GM18498 (cell line): Measurements from ENCODE around the gene DZIP3.
"Not testable (repeated sequence)": the region's sequence is repeated elsewhere in the genome, so short reads cannot be mapped to it uniquely, and the experiment has no call there.

Experiments used
- ATAC-seq: cut with Tn5 transposase; IDR thresholded peaks from one replicate; pipeline ENCODE4 v1.9.1; 2021; ENCODE audit warnings: mild to moderate bottlenecking, moderate library complexity; ENCODE audit not compliant: unreplicated experiment

The DZIP3 gene

GRCh38 chr3:108673988-108674661 is 84.6 kb downstream of the DZIP3 start:
- ATAC-seq, result no peak

DNA sequence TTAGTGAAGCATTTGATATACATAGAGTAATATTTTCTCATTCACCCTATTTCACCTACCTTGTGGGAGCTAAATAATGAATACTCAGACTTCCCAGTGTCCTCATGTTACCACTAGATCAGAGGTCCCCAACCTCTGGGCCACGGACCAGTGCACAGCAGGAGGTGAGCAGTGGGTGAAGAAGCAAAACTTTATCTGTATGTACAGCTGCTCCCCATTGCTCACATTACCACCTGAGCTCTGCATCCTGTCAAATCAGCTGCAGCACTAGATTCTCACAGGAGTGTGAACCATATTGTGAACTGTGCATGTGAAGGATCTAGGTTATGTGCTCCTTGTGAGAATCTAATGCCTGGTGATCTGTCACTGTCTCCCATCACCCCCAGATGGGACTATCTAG is 88.3 kb downstream of the DZIP3 start:
- no peak for ATAC-seq

DNA sequence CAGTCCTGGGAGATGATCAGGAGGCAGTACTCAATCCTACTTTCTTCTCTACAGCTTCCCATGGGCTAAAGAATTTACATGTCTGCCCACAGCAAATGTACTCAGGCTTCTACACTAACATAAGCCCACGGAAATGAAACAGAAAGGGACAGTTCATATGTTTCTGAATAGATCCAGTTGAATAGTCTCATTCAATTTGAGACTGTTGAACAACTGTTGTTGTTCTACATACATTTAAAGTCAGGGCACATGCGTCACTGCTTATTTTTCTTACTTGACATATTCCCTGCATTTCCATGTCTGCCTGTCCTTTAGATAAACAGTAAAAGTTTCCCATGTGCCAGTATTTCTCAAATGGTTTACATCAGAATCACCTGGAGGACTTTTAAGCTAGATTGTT is 102.8 kb downstream of the DZIP3 start:
- not testable (repeated sequence) for ATAC-seq

- no peak for ATAC-seq
Measured at GRCh38 chr3:108698461-108698860, 108.9 kb downstream of the DZIP3 start.

DNA sequence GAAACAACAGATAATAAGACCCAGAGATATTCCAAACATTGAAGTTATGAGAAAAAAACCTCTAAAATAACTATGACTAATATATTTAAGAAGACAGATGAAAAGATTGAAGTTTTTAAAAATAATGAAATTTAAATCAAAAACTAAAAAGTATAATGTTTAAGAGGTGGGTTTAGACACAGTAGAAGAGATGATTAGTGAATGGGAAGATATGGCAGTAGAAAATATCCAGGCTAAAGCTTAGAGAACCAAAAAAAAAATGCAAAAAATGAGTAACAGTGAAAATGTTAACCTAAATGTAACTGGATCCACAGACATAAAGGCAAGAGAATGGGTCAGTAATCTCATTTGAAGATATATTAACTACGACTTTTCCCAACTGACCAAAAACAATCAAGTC is 115.5 kb downstream of the DZIP3 start:
- no peak for ATAC-seq

DNA sequence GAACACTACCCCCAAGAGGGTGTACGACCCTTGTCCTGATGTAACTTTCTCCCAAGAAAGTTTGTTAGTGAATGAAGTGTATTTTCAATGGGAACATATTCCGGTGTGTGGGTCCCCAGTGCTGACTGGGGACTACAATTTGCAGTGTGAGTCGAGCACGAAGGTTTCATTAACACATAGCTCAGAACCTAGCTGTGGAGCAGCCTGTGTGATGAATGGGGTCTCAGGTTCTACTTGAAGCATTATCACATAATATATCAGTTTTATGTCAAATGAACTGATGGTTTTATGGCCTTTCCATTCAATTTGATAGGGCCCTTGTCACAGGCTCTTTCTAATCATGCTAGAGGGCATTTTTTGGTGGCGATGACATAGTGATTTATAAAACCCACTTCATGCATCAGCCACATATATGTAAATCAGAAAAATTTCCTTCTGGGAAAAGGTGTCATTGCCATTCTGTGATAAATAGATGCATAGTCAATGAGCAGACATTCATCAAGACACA is 123.5 kb downstream of the DZIP3 start:
- ATAC-seq, result no peak

GRCh38 chr3:108713816-108714215 is 124.3 kb downstream of the DZIP3 start:
- ATAC-seq, result no peak

DNA sequence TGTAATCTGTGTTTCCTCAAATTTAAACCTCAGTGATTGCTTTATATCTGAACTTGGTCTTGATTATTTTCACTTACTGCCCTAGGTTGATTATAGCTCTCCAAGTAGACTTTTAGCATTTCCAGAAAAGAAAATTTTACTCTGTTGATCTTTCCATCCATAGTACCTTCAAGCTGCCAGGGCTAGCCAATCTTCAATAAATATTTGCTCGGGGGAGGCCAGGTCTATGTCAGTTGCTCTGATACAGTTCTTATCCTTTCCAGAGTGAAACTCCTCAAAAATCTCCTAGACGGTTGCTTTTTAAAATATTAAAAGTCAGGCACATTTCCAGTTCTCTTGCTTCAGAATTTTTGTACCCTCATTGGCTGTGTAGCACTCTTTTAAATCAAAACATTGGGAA is 128.9 kb downstream of the DZIP3 start:
- ATAC-seq, result no peak

- no peak for ATAC-seq
Measured at GRCh38 chr3:108719178-108719806, 129.8 kb downstream of the DZIP3 start.

DNA sequence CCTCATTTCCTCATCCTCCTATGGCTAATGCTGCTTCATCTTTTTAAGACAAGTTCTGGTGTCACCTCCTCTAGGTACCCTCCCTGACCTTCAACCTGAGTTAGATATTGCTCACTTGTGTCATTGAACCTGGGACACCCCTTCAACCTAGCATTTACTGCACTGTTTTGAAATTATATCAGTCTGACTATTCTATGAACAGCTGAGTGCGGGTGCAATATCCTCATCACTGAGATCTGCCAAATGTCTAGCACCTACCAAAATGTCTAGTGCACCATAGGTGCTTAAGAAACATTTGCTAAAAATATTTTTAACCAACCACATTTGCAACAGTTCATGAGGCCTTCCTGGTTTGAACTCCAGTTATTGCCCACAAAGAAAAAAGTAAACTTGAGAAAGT is 133.2 kb downstream of the DZIP3 start:
- no peak for ATAC-seq

- ATAC-seq, result no peak
Measured at GRCh38 chr3:108724101-108724500, 134.6 kb downstream of the DZIP3 start.

GRCh38 chr3:108728105-108728504 is 138.6 kb downstream of the DZIP3 start:
- no peak for ATAC-seq

GRCh38 chr3:108728934-108729333 is 139.4 kb downstream of the DZIP3 start:
- ATAC-seq, result no peak

GRCh38 chr3:108736821-108737220 is 147.3 kb downstream of the DZIP3 start:
- no peak for ATAC-seq

GRCh38 chr3:108742929-108743328 is 153.4 kb downstream of the DZIP3 start:
- no peak for ATAC-seq
